ENCODE results near the gene SH3GLB1. TPM values are rescaled to one million over a fixed set of nuclear protein-coding genes. Genes with fewer than 3 reads are reported as not detected.

Gene SH3GLB1
- total RNA-seq, 1 experiment from 2014 or later, result 42.4 TPM

- H3K9me3 ChIP-seq (ENCODE audit: control insufficient read depth in 1 of 2, insufficient read depth in 1 of 2, low read depth in 1 of 2, low read length in 2 of 2), result no peaks in the 10 kb centered on the region
- H3K79me2 ChIP-seq (ENCODE audit: insufficient read depth, low read length), result no peaks in the 10 kb centered on the region
- H3K4me2 ChIP-seq (ENCODE audit: low read length), result no peak overlapping the region
- ChIA-PET POLR2A (no interaction called here), RAD21 (ENCODE audit: low non-redundant PET in 1 of 2, low total read pairs in 2 of 2, uncharacterized antibody in 2 of 2, unreplicated experiment in 2 of 2) (no interaction called here), CTCF (interaction anchor here (1.1 kb wide), 1 partner anchor 15 kb away, joined by 3 read pairs; no protein-coding TSS in a partner anchor)
- H3K27me3 ChIP-seq (ENCODE audit: insufficient read depth, low read length), result no peaks in the 10 kb centered on the region
- H3K36me3 ChIP-seq (ENCODE audit: control insufficient read depth in 1 of 2, insufficient read depth in 2 of 2, low read length in 2 of 2), result no peaks in the 10 kb centered on the region
- no peaks in the 10 kb centered on the region for H3K9me2 ChIP-seq (ENCODE audit: insufficient read depth)
- no peaks in the 10 kb centered on the region for H3K4me1 ChIP-seq (ENCODE audit: control insufficient read depth in 1 of 2, insufficient read depth in 2 of 2, low read length in 2 of 2)
- no peak for ATAC-seq
- intact Hi-C loops (cut with micrococcal nuclease), result no loop called here
- H3K27ac ChIP-seq (ENCODE audit: low read depth, low read length), result no peak overlapping the region
- no peak overlapping the region for H3K4me3 ChIP-seq (replicated peaks in 1 of 2; ENCODE audit: low read depth in 1 of 2, low read length in 2 of 2)
- BruUV-seq (replicated peaks), result no TSS peak
- H4K20me1 ChIP-seq (ENCODE audit: insufficient read depth), result no peaks in the 10 kb centered on the region
- no peak for TF ChIP-seq SIN3A (IDR thresholded peaks at IDR 0.05; ENCODE audit: low read depth)
- TF ChIP-seq RAD21 (IDR thresholded peaks at IDR 0.05; ENCODE audit: low read depth), result no peak
- no peak for TF ChIP-seq ZFX (IDR thresholded peaks at IDR 0.05)
- no peak for TF ChIP-seq POLR2AphosphoS5 (IDR thresholded peaks at IDR 0.05; ENCODE audit: low read depth, low read length)
- TF ChIP-seq CEBPB (IDR thresholded peaks at IDR 0.05; ENCODE audit: low read depth), result no peak
- TF ChIP-seq, protein P1, sequence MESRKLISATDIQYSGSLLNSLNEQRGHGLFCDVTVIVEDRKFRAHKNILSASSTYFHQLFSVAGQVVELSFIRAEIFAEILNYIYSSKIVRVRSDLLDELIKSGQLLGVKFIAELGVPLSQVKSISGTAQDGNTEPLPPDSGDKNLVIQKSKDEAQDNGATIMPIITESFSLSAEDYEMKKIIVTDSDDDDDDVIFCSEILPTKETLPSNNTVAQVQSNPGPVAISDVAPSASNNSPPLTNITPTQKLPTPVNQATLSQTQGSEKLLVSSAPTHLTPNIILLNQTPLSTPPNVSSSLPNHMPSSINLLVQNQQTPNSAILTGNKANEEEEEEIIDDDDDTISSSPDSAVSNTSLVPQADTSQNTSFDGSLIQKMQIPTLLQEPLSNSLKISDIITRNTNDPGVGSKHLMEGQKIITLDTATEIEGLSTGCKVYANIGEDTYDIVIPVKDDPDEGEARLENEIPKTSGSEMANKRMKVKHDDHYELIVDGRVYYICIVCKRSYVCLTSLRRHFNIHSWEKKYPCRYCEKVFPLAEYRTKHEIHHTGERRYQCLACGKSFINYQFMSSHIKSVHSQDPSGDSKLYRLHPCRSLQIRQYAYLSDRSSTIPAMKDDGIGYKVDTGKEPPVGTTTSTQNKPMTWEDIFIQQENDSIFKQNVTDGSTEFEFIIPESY (IDR thresholded peaks at IDR 0.05; ENCODE audit: extremely low read depth, insufficient replicate concordance, low read length), result no peak
- TF ChIP-seq FOSL1 (IDR thresholded peaks at IDR 0.05; ENCODE audit: low read depth), result no peak
- TF ChIP-seq, protein P2, sequence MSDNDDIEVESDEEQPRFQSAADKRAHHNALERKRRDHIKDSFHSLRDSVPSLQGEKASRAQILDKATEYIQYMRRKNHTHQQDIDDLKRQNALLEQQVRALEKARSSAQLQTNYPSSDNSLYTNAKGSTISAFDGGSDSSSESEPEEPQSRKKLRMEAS (IDR thresholded peaks at IDR 0.05), result no peak
- no peak for TF ChIP-seq TCF7L2 (IDR thresholded peaks at IDR 0.05; ENCODE audit: borderline replicate concordance, extremely low read depth, insufficient read depth, insufficient read length)
- no peak for TF ChIP-seq EZH2phosphoT487 (IDR thresholded peaks at IDR 0.05; ENCODE audit: borderline replicate concordance)
- no peak for TF ChIP-seq SP1 (IDR thresholded peaks at IDR 0.05; ENCODE audit: low read depth)
- no peak for TF ChIP-seq EZH2 (IDR thresholded peaks at IDR 0.05)
- TF ChIP-seq EGR1 (IDR thresholded peaks at IDR 0.05; ENCODE audit: low read depth), result no peak
- no peak for TF ChIP-seq YY1 (IDR thresholded peaks at IDR 0.05; ENCODE audit: extremely low read depth, insufficient replicate concordance, low read depth, low read length)
- no peak for TF ChIP-seq POLR2A (IDR thresholded peaks at IDR 0.05; ENCODE audit: borderline replicate concordance, extremely low read depth, insufficient read depth, insufficient read length)
- TF ChIP-seq CTCF (IDR thresholded peaks at IDR 0.05 in 2 of 3, conservative IDR thresholded peaks at IDR 0.05 in 1 of 3; ENCODE audit: borderline replicate concordance in 1 of 3, insufficient read depth in 1 of 3, low read depth in 2 of 3, low read length in 2 of 3), result no peak
- TF ChIP-seq ZNF274 (IDR thresholded peaks at IDR 0.05; ENCODE audit: low read depth, low read length), result no peak
- no peak for DNase-seq (ENCODE audit: low read depth, low spot score)
- no peak overlapping the region for H3K9ac ChIP-seq (ENCODE audit: low read length)
- no peak overlapping the region for H2AFZ ChIP-seq (ENCODE audit: low read depth, low read length, poor library complexity, severe bottlenecking)
Measured at GRCh38 chr1:86762336-86762735, 58.0 kb downstream of the SH3GLB1 start.
